ENCODE measurements around the gene GRM4.

The GRM4 gene

GRCh38 chr6:33975661-33976436 is 170.0 kb downstream of the GRM4 start:
- DNase-seq: no peak

- no peak for DNase-seq
Observed at GRCh38 chr6:33974471-33974870, 171.4 kb downstream of the GRM4 start.

DNA sequence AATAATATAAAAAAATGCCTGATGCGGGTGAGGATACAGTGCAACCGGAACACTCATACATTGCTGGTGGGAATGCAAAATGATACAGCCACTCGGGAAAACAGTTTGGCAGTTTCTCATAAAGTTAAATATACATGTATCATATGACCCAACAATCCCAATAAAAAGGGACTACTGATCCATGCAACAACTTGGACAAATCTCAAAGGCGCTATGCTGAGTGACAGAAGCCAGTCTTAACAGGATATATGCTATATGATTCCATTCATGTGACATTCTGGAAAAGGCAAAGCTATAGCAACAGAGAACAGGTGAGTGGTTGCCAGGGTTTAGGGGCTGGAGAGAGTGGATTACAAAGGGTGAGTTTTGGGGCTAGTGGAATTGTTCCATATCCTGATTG is 171.9 kb downstream of the GRM4 start:
- no peak for DNase-seq

GRCh38 chr6:33971580-33971979 is 174.3 kb downstream of the GRM4 start:
- no peak for DNase-seq
